Endothelial cell of umbilical vein (primary cell): ENCODE results near the gene MEN1. TPM values are rescaled to one million over a fixed set of nuclear protein-coding genes. Genes with fewer than 3 reads are reported as not detected.
A peak's percentile ranks its signal among the peaks of the same experiment; 100 is the strongest.

Source experiments
- BruUV-seq: library from RNA; stranded (reverse); fragments of 400-500 nt; replicated peaks from 2 replicates; lab custom pipeline; 2021; lab: Mats Ljungman, UMichigan
- CTCF ChIA-PET: fragments of 300-600, 350-600 bp; sonication (Branson Sonifier 250); formaldehyde crosslinking; loops from one replicate; lab custom pipeline; 2021; ENCODE audit warnings: antibody characterized with exemption, inconsistent platforms; lab: Charles Lee
- POLR2A ChIA-PET: fragments of 300-600, 350-600 bp; sonication (Branson Sonifier 250); formaldehyde crosslinking; loops from one replicate; lab custom pipeline; 2021; ENCODE audit warnings: antibody characterized with exemption, inconsistent platforms; lab: Charles Lee
- DNase-seq: peaks from one replicate; pipeline ENCODE4 v3.0.0-alpha.2; 2011; ENCODE audit warnings: low read depth, low spot score
- FAIRE-seq: peaks from 2 replicates; lab custom pipeline; 2011; peaks lifted over from hg19 to GRCh38; lab: Jason Lieb, UNC
- H2AFZ ChIP-seq: 2 replicates; pipeline ENCODE4 v1.6.0; 2012; ENCODE audit warnings: low read depth, low read length, control low read depth, inconsistent platforms
- H3K27ac ChIP-seq: 2 replicates; pipeline ENCODE4 v1.5.1; 2011; ENCODE audit warnings: low read depth, mild to moderate bottlenecking, control low read depth, low read length, moderate library complexity; ENCODE audit not compliant: insufficient read depth
- H3K27me3 ChIP-seq, 2 experiments: 2 replicates each; pipeline versions ENCODE4 v1.6.0 to v1.6.1; 2011; ENCODE audit warnings: low read length in 2 of 2, mixed read lengths in 1 of 2; ENCODE audit not compliant: control insufficient read depth in 2 of 2, insufficient read depth in 2 of 2
- H3K36me3 ChIP-seq, 2 experiments: 2 replicates in 1 of 2; 3 replicates in 1 of 2; pipeline ENCODE4 v1.5.1; 2011; ENCODE audit warnings: low read length in 2 of 2, mild to moderate bottlenecking in 1 of 2, moderate library complexity in 1 of 2; ENCODE audit not compliant: control insufficient read depth in 2 of 2, insufficient read depth in 2 of 2; ENCODE audit errors: extremely low read depth in 1 of 2
- H3K4me1 ChIP-seq: 3 replicates; pipeline ENCODE4 v1.5.1; 2011; ENCODE audit warnings: mild to moderate bottlenecking, low read length; ENCODE audit not compliant: control insufficient read depth, insufficient read depth; ENCODE audit errors: extremely low read depth
- H3K4me2 ChIP-seq: 2 replicates; pipeline ENCODE4 v1.6.1; 2011; ENCODE audit warnings: low read length, control low read depth, mixed read lengths; ENCODE audit not compliant: insufficient read depth
- H3K4me3 ChIP-seq, 3 experiments: fragments of 200-600 bp in 1 of 3; sonication (generic), shearing (Covaris generic) in 1 of 3; replicated peaks in 1 of 3; 2 replicates each; pipeline ENCODE4 v1.5.1; 2011 to 2016; ENCODE audit warnings: control low read depth in 3 of 3, low read length in 3 of 3, mild to moderate bottlenecking in 2 of 3, inconsistent platforms in 1 of 3, low read depth in 1 of 3, moderate library complexity in 1 of 3; ENCODE audit not compliant: insufficient read depth in 1 of 3
- H3K79me2 ChIP-seq: 2 replicates; pipeline ENCODE4 v1.6.0; 2012; ENCODE audit warnings: low read length, inconsistent platforms; ENCODE audit not compliant: control insufficient read depth, insufficient read depth
- H3K9ac ChIP-seq: replicated peaks from 2 replicates; pipeline ENCODE3; 2011; ENCODE audit warnings: low read length, control low read depth; ENCODE audit not compliant: insufficient read depth; ENCODE audit errors: extremely low read depth
- H3K9me1 ChIP-seq: replicated peaks from 3 replicates; pipeline ENCODE4 v1.6.0; 2011; ENCODE audit warnings: mild to moderate bottlenecking, low read length; ENCODE audit not compliant: control insufficient read depth, insufficient read depth; ENCODE audit errors: extremely low read depth
- H3K9me3 ChIP-seq: replicated peaks from 2 replicates; pipeline ENCODE4 v1.5.1; 2012; ENCODE audit warnings: low read length, inconsistent platforms; ENCODE audit not compliant: control insufficient read depth, insufficient read depth
- H4K20me1 ChIP-seq: replicated peaks from 2 replicates; pipeline ENCODE3; 2011; ENCODE audit warnings: mild to moderate bottlenecking, low read length; ENCODE audit not compliant: control insufficient read depth, insufficient read depth; ENCODE audit errors: extremely low read depth
- CTCF ChIP-seq, 2 donors: IDR thresholded peaks; 1 replicate in 1 of 2; 2 replicates in 1 of 2; pipeline ENCODE4 v1.5.1; 2011; ENCODE audit warnings: low read length in 2 of 2, mild to moderate bottlenecking in 2 of 2, moderate library complexity in 2 of 2, control low read depth in 1 of 2, inconsistent platforms in 1 of 2, low read depth in 1 of 2; ENCODE audit not compliant: insufficient read depth in 1 of 2; ENCODE audit errors: extremely low read depth in 1 of 2
- EZH2 ChIP-seq: IDR thresholded peaks from 2 replicates; pipeline ENCODE4 v1.6.1; 2012; ENCODE audit warnings: borderline replicate concordance, low read depth, mild to moderate bottlenecking, moderate library complexity, low read length, inconsistent platforms; ENCODE audit not compliant: severe bottlenecking
- FOS ChIP-seq: IDR thresholded peaks from 2 replicates; pipeline ENCODE4 v1.6.1; 2011; ENCODE audit warnings: mild to moderate bottlenecking, low read length, moderate library complexity, borderline replicate concordance; ENCODE audit not compliant: insufficient read depth
- GATA2 ChIP-seq: IDR thresholded peaks from 2 replicates; pipeline ENCODE4 v1.7.0; 2011; ENCODE audit warnings: low read depth, mild to moderate bottlenecking, moderate library complexity, mixed read lengths, low read length; ENCODE audit not compliant: insufficient read length, insufficient read depth
- JUN ChIP-seq: IDR thresholded peaks from 2 replicates; pipeline ENCODE4 v1.6.1; 2011; ENCODE audit warnings: borderline replicate concordance, low read depth; ENCODE audit not compliant: insufficient read length, insufficient read depth
- MAX ChIP-seq: IDR thresholded peaks from 2 replicates; pipeline ENCODE4 v1.6.1; 2011; ENCODE audit not compliant: insufficient read depth, insufficient read length
- MYC ChIP-seq: IDR thresholded peaks from one replicate; pipeline ENCODE4 v1.6.1; 2011; ENCODE audit warnings: mild to moderate bottlenecking, low read depth, low read length
- POLR2A ChIP-seq: IDR thresholded peaks from 2 replicates; pipeline ENCODE4 v1.6.1; 2012; ENCODE audit warnings: low read depth, mild to moderate bottlenecking, control low read depth, low read length
- POLR2AphosphoS5 ChIP-seq: IDR thresholded peaks from 2 replicates; pipeline ENCODE4 v1.6.1; 2012; ENCODE audit warnings: low read depth, mild to moderate bottlenecking, control low read depth, low read length, moderate library complexity; ENCODE audit not compliant: insufficient read depth
- dilution Hi-C: fragments of 300-500 bp; cut with MboI; formaldehyde crosslinking; loops from one replicate; pipeline ENCODE4 v1.15.0; 2019; ENCODE audit warnings: low sequenced_read_pairs; ENCODE audit not compliant: extremely low pct_ligation_motif_present
- intact Hi-C: fragments of 100-400 bp; cut with micrococcal nuclease; formaldehyde crosslinking; loops from one replicate; pipeline ENCODE4 v1.10.0; 2022
- polyA plus RNA-seq, 4 experiments: library from polyadenylated mRNA; depleted of rRNA in 3 of 4; stranded (reverse) in 3 of 4; unstranded in 1 of 4; fragments of >200 nt; gene quantifications; 2 replicates each; pipeline versions ENCODE4 v1.2.1 to v1.2.3, GENCODE V29; 2011 to 2012; ENCODE audit warnings: missing spikeins in 1 of 4
- total RNA-seq: library from RNA; stranded (reverse); gene quantifications from 2 replicates; pipeline ENCODE4 v1.2.3, GENCODE V29; 2021

MEN1 gene
- total and polyA plus RNA-seq, 2 donors (not counting 3 experiments of a cell fraction or from before 2014, with no cell fraction given), result 41.1 to 43.1 TPM

GRCh38 chr11:64810891-64811272, 531 bp upstream of the MEN1 start:
- intact Hi-C loops (loop anchor here (1.0 to 2.0 kb wide), 3 partner anchors 9 to 66 kb away; no protein-coding TSS in a partner anchor), dilution Hi-C loops (no loop called here)
- peak overlapping the region; percentile 65 for H3K4me2 ChIP-seq
- H2AFZ ChIP-seq, result peak overlapping the region; percentile 89
- H3K9me1 ChIP-seq, result no peaks in the 10 kb centered on the region
- ChIA-PET POLR2A (no interaction called here), CTCF (interaction anchor here (1.2 to 1.5 kb wide), 2 partner anchors 23 to 33 kb away, joined by 4 to 6 read pairs; partner anchors contain the start of gene CDC42BPG)
- no peaks in the 10 kb centered on the region for H3K9me3 ChIP-seq
- H3K4me3 ChIP-seq, result peak overlapping the region in 2 of 3 experiments; percentile 24 to 39
- FAIRE-seq (no peak), DNase-seq (no peak)
- no peaks in the 10 kb centered on the region for H4K20me1 ChIP-seq
- H3K36me3 ChIP-seq, result peaks cover 0 to 14% of the 10 kb centered on the region in 2 experiments
- H3K27me3 ChIP-seq, result no peaks in the 10 kb centered on the region
- no peak overlapping the region for H3K9ac ChIP-seq
- H3K27ac ChIP-seq, result no peak overlapping the region
- H3K4me1 ChIP-seq, result peaks cover 8% of the 10 kb centered on the region
- no TSS peak for BruUV-seq
- no peak for TF ChIP-seq GATA2
- no peak for TF ChIP-seq POLR2A
- TF ChIP-seq MYC, result no peak
- TF ChIP-seq FOS, result no peak
- no peak for TF ChIP-seq JUN
- TF ChIP-seq POLR2AphosphoS5, result no peak
- no peak for TF ChIP-seq EZH2
- TF ChIP-seq CTCF (IDR thresholded peaks at IDR 0.05; ENCODE audit: extremely low read depth in 1 of 2, insufficient read depth in 1 of 2, low read depth in 1 of 2, low read length in 2 of 2), result no peak
- TF ChIP-seq MAX, result no peak
- peaks cover 2% of the 10 kb centered on the region for H3K79me2 ChIP-seq
